WTC11 (cell line): ENCODE data around the gene RELB. TPM values are rescaled to one million over a fixed set of nuclear protein-coding genes. Genes with fewer than 3 reads are reported as not detected.

Experiments used
- ATAC-seq: fragments of 200-7000 bp; cut with Tn5 transposase; 2 replicates; pipeline ENCODE4 v1.10.0; 2021; ENCODE audit warnings: mild to moderate bottlenecking, moderate library complexity
- CTCF ChIA-PET: fragments of 300-600 bp; sonication (Branson Sonifier 250); formaldehyde crosslinking; loops from one replicate; lab custom pipeline; 2021; ENCODE audit warnings: antibody characterized with exemption; lab: Charles Lee
- POLR2A ChIA-PET: fragments of 350-600 bp; sonication (Branson Sonifier 250); formaldehyde crosslinking; loops from one replicate; lab custom pipeline; 2021; ENCODE audit warnings: antibody characterized with exemption; lab: Charles Lee
- DNase-seq: peaks from one replicate; pipeline ENCODE4 v3.0.0; 2021; ENCODE audit warnings: low spot score
- H3K27ac Mint-ChIP-seq: 2 replicates; pipeline ENCODE4 v1.8.0; 2021; ENCODE audit warnings: mixed read lengths
- H3K27me3 Mint-ChIP-seq: 2 replicates; pipeline ENCODE4 v1.8.0; 2021; ENCODE audit warnings: low read depth, mild to moderate bottlenecking, moderate library complexity, mixed read lengths
- H3K36me3 Mint-ChIP-seq: 2 replicates; pipeline ENCODE4 v1.8.0; 2021; ENCODE audit warnings: mixed read lengths
- H3K4me1 Mint-ChIP-seq: 2 replicates; pipeline ENCODE4 v1.8.0; 2022; ENCODE audit warnings: mixed read lengths
- H3K4me3 Mint-ChIP-seq: 2 replicates; pipeline ENCODE4 v1.8.0; 2021; ENCODE audit warnings: mild to moderate bottlenecking, moderate library complexity, mixed read lengths
- H3K9me3 Mint-ChIP-seq: 2 replicates; pipeline ENCODE4 v1.8.0; 2021; ENCODE audit warnings: mixed read lengths
- ATF1 ChIP-seq: sonication (generic); formaldehyde crosslinking; IDR thresholded peaks from 2 replicates; pipeline ENCODE4 v1.8.1; 2023; ENCODE audit warnings: mild to moderate bottlenecking, moderate library complexity, missing genetic modification reagents
- GABPB1 ChIP-seq: sonication (generic); formaldehyde crosslinking; IDR thresholded peaks from 2 replicates; pipeline ENCODE4 v1.8.1; 2023; ENCODE audit warnings: mild to moderate bottlenecking, missing genetic modification reagents
- IRF2 ChIP-seq: sonication (generic); formaldehyde crosslinking; IDR thresholded peaks from 2 replicates; pipeline ENCODE4 v1.8.0; 2022; ENCODE audit warnings: low read depth, missing genetic modification reagents, borderline replicate concordance
- JUN ChIP-seq: sonication (generic); formaldehyde crosslinking; IDR thresholded peaks from 2 replicates; pipeline ENCODE4 v1.8.0; 2023; ENCODE audit warnings: mild to moderate bottlenecking, missing genetic modification reagents
- KAT7 ChIP-seq: sonication (generic); formaldehyde crosslinking; IDR thresholded peaks from 2 replicates; pipeline ENCODE4 v1.8.1; 2023; ENCODE audit warnings: missing genetic modification reagents, mild to moderate bottlenecking, borderline replicate concordance
- MYBL2 ChIP-seq: sonication (generic); formaldehyde crosslinking; IDR thresholded peaks from 2 replicates; pipeline ENCODE4 v1.8.1; 2023; ENCODE audit warnings: mild to moderate bottlenecking, moderate library complexity, missing genetic modification reagents
- NFYB ChIP-seq: sonication (generic); formaldehyde crosslinking; conservative IDR thresholded peaks from 2 replicates; pipeline ENCODE4 v1.8.0; 2022; ENCODE audit warnings: low read depth, missing genetic modification reagents
- RELA ChIP-seq: sonication (generic); formaldehyde crosslinking; IDR thresholded peaks from 2 replicates; pipeline ENCODE4 v1.8.1; 2022; ENCODE audit warnings: missing genetic modification reagents, mild to moderate bottlenecking, borderline replicate concordance
- TEAD1 ChIP-seq: sonication (generic); formaldehyde crosslinking; IDR thresholded peaks from 2 replicates; pipeline ENCODE4 v1.8.0; 2022; ENCODE audit warnings: mild to moderate bottlenecking, missing genetic modification reagents
- TP53 ChIP-seq: sonication (generic); formaldehyde crosslinking; IDR thresholded peaks from 2 replicates; pipeline ENCODE4 v1.8.1; 2023; ENCODE audit warnings: mild to moderate bottlenecking, missing genetic modification reagents
- ZNF138 ChIP-seq: sonication (generic); formaldehyde crosslinking; conservative IDR thresholded peaks from 2 replicates; pipeline ENCODE4 v1.8.1; 2022; ENCODE audit warnings: mild to moderate bottlenecking, moderate library complexity, missing genetic modification reagents
- ZNF396 ChIP-seq: fragments of 250-450 bp; sonication (Bioruptor Pico); IDR thresholded peaks from 2 replicates; pipeline ENCODE4 v1.8.0; 2021; ENCODE audit warnings: mild to moderate bottlenecking, moderate library complexity, borderline replicate concordance
- ZNF423 ChIP-seq: fragments of 250-450 bp; sonication (Bioruptor Pico); IDR thresholded peaks from 2 replicates; pipeline ENCODE4 v2.1.2; 2022; ENCODE audit warnings: mild to moderate bottlenecking, moderate library complexity
- total RNA-seq: library from RNA; stranded (reverse); gene quantifications from 3 replicates; pipeline ENCODE4 v1.2.3, GENCODE V29; 2021
- TF ChIP-seq, protein P1 (sequence below): sonication (generic); formaldehyde crosslinking; IDR thresholded peaks from 2 replicates; pipeline ENCODE4 v1.8.1; 2022; ENCODE audit warnings: mild to moderate bottlenecking, moderate library complexity, missing genetic modification reagents
- TF ChIP-seq, protein P2 (sequence below): sonication (generic); formaldehyde crosslinking; IDR thresholded peaks from 2 replicates; pipeline ENCODE4 v1.8.0; 2022; ENCODE audit warnings: mild to moderate bottlenecking, missing genetic modification reagents
- TF ChIP-seq, protein P3 (sequence below): fragments of 250-450 bp; sonication (Bioruptor Pico); IDR thresholded peaks from 2 replicates; pipeline ENCODE4 v1.9.0; 2021; ENCODE audit warnings: mild to moderate bottlenecking, borderline replicate concordance
- TF ChIP-seq, protein P4 (sequence below): sonication (generic); formaldehyde crosslinking; IDR thresholded peaks from 2 replicates; pipeline ENCODE4 v1.8.0; 2022; ENCODE audit warnings: mild to moderate bottlenecking, missing genetic modification reagents
- TF ChIP-seq, protein P5 (sequence below): sonication (generic); formaldehyde crosslinking; conservative IDR thresholded peaks from 2 replicates; pipeline ENCODE4 v1.8.1; 2022; ENCODE audit warnings: mild to moderate bottlenecking, missing genetic modification reagents
- TF ChIP-seq, protein P6 (sequence below): sonication (generic); formaldehyde crosslinking; IDR thresholded peaks from 2 replicates; pipeline ENCODE4 v1.8.1; 2022; ENCODE audit warnings: low read depth, missing genetic modification reagents, borderline replicate concordance
- TF ChIP-seq, protein P7 (sequence below): fragments of 250-450 bp; sonication (Bioruptor Pico); IDR thresholded peaks from 2 replicates; pipeline ENCODE4 v1.8.0; 2021; ENCODE audit warnings: mild to moderate bottlenecking
- TF ChIP-seq, protein P8 (sequence below): sonication (generic); formaldehyde crosslinking; IDR thresholded peaks from 2 replicates; pipeline ENCODE4 v1.8.0; 2022; ENCODE audit warnings: mild to moderate bottlenecking, missing genetic modification reagents

RELB gene
- total RNA-seq, 1 experiment from 2014 or later, result 8.9 TPM

DNA sequence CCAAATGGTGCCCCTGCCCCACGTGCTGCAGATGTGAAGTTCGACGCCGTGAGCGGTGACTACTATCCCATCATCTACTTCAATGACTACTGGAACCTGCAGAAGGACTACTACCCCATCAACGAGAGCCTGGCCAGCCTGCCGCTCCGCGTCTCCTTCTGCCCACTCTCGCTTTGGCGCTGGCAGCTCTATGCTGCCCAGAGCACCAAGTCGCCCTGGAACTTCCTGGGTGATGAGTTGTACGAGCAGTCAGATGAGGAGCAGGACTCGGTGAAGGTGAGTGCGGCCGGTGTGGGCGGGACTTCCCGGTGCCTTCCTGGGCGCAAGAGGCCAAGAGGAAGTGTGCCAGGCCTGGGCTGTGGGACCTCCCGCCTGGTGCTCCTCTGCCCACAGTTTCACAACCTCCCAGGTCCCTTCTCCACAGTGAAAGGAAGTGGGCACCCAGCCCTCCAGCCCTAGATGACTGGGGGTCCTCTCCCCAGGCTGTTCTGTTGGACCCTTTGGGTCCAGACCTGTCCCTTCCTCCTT, 14.1 kb upstream of the RELB start:
- POLR2A ChIA-PET, result no interaction called here
- no peak overlapping the region for H3K27ac Mint-ChIP-seq
- peaks cover 10% of the 10 kb centered on the region for H3K36me3 Mint-ChIP-seq
- H3K4me1 Mint-ChIP-seq, result no peaks in the 10 kb centered on the region
- no peak for ATAC-seq
- H3K27me3 Mint-ChIP-seq, result no peaks in the 10 kb centered on the region
- H3K9me3 Mint-ChIP-seq, result no peaks in the 10 kb centered on the region
- DNase-seq, result no peak
- no peak overlapping the region for H3K4me3 Mint-ChIP-seq
- TF ChIP-seq RELA (CRISPR knock-in tag), result no peak
- no peak for TF ChIP-seq GABPB1 (CRISPR knock-in tag)
- TF ChIP-seq, protein P1, sequence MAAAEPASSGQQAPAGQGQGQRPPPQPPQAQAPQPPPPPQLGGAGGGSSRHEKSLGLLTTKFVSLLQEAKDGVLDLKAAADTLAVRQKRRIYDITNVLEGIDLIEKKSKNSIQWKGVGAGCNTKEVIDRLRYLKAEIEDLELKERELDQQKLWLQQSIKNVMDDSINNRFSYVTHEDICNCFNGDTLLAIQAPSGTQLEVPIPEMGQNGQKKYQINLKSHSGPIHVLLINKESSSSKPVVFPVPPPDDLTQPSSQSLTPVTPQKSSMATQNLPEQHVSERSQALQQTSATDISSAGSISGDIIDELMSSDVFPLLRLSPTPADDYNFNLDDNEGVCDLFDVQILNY (CRISPR knock-in tag), result no peak
- no peak for TF ChIP-seq NFYB (CRISPR knock-in tag)
- CTCF ChIA-PET, result interaction anchor here (0.7 kb wide), 1 partner anchor 72 kb away, joined by 3 read pairs; no protein-coding TSS in a partner anchor

DNA sequence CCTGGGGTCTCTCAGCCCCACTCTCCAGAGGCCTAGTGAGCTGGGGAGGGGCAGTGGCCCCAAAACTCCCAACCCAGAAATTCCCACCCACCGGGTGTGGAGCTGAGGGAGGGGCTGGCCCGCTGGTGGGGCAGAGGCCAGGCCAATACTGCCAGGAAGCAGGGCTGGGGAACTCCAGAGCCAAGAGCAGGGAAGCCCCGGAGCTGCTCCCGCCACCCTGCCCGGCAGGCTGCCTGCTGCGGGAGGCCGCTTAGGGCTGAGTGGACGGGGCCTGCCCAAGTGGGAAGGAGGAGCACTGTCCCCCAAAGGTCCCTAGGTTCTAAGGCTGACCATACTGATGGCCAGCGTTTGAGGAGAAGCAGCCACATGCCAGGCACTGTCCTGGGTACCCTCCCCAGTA, 13.0 kb upstream of the RELB start:
- Mint-ChIP-seq H3K27me3 (no peaks in the 10 kb centered on the region), H3K4me1 (no peaks in the 10 kb centered on the region), H3K36me3 (peaks cover 10% of the 10 kb centered on the region), H3K9me3 (no peaks in the 10 kb centered on the region), H3K27ac (no peak overlapping the region), H3K4me3 (no peak overlapping the region)
- CTCF ChIA-PET, result interaction anchor here (0.8 to 2.0 kb wide), 12 partner anchors 12 to 280 kb away, joined by 3 to 25 read pairs (median 5); partner anchors contain the start of gene RELB
- no peak for ATAC-seq
- POLR2A ChIA-PET, result interaction anchor here (0.6 kb wide), 1 partner anchor 338 kb away, joined by 4 read pairs; no protein-coding TSS in a partner anchor
- DNase-seq, result no peak
- TF ChIP-seq IRF2 (CRISPR knock-in tag) (no peak), MYBL2 (CRISPR knock-in tag) (no peak), NFYB (CRISPR knock-in tag) (no peak), ZNF423 (no peak), ZNF138 (no peak), KAT7 (CRISPR knock-in tag) (no peak), TEAD1 (no peak), ATF1 (CRISPR knock-in tag) (no peak), TP53 (CRISPR knock-in tag) (no peak), ZNF396 (CRISPR knock-in tag) (no peak), JUN (CRISPR knock-in tag) (no peak)
- TF ChIP-seq, protein P2, sequence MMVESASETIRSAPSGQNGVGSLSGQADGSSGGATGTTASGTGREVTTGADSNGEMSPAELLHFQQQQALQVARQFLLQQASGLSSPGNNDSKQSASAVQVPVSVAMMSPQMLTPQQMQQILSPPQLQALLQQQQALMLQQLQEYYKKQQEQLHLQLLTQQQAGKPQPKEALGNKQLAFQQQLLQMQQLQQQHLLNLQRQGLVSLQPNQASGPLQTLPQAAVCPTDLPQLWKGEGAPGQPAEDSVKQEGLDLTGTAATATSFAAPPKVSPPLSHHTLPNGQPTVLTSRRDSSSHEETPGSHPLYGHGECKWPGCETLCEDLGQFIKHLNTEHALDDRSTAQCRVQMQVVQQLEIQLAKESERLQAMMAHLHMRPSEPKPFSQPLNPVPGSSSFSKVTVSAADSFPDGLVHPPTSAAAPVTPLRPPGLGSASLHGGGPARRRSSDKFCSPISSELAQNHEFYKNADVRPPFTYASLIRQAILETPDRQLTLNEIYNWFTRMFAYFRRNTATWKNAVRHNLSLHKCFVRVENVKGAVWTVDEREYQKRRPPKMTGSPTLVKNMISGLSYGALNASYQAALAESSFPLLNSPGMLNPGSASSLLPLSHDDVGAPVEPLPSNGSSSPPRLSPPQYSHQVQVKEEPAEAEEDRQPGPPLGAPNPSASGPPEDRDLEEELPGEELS, result no peak
- TF ChIP-seq, protein P3, sequence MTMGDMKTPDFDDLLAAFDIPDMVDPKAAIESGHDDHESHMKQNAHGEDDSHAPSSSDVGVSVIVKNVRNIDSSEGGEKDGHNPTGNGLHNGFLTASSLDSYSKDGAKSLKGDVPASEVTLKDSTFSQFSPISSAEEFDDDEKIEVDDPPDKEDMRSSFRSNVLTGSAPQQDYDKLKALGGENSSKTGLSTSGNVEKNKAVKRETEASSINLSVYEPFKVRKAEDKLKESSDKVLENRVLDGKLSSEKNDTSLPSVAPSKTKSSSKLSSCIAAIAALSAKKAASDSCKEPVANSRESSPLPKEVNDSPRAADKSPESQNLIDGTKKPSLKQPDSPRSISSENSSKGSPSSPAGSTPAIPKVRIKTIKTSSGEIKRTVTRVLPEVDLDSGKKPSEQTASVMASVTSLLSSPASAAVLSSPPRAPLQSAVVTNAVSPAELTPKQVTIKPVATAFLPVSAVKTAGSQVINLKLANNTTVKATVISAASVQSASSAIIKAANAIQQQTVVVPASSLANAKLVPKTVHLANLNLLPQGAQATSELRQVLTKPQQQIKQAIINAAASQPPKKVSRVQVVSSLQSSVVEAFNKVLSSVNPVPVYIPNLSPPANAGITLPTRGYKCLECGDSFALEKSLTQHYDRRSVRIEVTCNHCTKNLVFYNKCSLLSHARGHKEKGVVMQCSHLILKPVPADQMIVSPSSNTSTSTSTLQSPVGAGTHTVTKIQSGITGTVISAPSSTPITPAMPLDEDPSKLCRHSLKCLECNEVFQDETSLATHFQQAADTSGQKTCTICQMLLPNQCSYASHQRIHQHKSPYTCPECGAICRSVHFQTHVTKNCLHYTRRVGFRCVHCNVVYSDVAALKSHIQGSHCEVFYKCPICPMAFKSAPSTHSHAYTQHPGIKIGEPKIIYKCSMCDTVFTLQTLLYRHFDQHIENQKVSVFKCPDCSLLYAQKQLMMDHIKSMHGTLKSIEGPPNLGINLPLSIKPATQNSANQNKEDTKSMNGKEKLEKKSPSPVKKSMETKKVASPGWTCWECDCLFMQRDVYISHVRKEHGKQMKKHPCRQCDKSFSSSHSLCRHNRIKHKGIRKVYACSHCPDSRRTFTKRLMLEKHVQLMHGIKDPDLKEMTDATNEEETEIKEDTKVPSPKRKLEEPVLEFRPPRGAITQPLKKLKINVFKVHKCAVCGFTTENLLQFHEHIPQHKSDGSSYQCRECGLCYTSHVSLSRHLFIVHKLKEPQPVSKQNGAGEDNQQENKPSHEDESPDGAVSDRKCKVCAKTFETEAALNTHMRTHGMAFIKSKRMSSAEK, result no peak
- TF ChIP-seq, protein P4, sequence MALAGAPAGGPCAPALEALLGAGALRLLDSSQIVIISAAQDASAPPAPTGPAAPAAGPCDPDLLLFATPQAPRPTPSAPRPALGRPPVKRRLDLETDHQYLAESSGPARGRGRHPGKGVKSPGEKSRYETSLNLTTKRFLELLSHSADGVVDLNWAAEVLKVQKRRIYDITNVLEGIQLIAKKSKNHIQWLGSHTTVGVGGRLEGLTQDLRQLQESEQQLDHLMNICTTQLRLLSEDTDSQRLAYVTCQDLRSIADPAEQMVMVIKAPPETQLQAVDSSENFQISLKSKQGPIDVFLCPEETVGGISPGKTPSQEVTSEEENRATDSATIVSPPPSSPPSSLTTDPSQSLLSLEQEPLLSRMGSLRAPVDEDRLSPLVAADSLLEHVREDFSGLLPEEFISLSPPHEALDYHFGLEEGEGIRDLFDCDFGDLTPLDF (CRISPR knock-in tag), result no peak
- TF ChIP-seq, protein P5, sequence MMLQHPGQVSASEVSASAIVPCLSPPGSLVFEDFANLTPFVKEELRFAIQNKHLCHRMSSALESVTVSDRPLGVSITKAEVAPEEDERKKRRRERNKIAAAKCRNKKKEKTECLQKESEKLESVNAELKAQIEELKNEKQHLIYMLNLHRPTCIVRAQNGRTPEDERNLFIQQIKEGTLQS (CRISPR knock-in tag), result no peak
- TF ChIP-seq, protein P6, sequence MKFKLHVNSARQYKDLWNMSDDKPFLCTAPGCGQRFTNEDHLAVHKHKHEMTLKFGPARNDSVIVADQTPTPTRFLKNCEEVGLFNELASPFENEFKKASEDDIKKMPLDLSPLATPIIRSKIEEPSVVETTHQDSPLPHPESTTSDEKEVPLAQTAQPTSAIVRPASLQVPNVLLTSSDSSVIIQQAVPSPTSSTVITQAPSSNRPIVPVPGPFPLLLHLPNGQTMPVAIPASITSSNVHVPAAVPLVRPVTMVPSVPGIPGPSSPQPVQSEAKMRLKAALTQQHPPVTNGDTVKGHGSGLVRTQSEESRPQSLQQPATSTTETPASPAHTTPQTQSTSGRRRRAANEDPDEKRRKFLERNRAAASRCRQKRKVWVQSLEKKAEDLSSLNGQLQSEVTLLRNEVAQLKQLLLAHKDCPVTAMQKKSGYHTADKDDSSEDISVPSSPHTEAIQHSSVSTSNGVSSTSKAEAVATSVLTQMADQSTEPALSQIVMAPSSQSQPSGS (CRISPR knock-in tag), result no peak
- TF ChIP-seq, protein P7, sequence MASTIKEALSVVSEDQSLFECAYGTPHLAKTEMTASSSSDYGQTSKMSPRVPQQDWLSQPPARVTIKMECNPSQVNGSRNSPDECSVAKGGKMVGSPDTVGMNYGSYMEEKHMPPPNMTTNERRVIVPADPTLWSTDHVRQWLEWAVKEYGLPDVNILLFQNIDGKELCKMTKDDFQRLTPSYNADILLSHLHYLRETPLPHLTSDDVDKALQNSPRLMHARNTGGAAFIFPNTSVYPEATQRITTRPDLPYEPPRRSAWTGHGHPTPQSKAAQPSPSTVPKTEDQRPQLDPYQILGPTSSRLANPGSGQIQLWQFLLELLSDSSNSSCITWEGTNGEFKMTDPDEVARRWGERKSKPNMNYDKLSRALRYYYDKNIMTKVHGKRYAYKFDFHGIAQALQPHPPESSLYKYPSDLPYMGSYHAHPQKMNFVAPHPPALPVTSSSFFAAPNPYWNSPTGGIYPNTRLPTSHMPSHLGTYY (CRISPR knock-in tag), result no peak
- TF ChIP-seq, protein P8, sequence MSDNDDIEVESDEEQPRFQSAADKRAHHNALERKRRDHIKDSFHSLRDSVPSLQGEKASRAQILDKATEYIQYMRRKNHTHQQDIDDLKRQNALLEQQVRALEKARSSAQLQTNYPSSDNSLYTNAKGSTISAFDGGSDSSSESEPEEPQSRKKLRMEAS (CRISPR knock-in tag), result no peak
